ENCODE measurements around the gene GPC2. TPM values are rescaled to one million over a fixed set of nuclear protein-coding genes. Genes with fewer than 3 reads are reported as not detected.

Gene GPC2
- total RNA-seq, 3 donors from 2014 or later (not counting 1 experiment from before 2014, with no cell fraction given), result 1.9 to 2.4 (median 2.3) TPM

DNA sequence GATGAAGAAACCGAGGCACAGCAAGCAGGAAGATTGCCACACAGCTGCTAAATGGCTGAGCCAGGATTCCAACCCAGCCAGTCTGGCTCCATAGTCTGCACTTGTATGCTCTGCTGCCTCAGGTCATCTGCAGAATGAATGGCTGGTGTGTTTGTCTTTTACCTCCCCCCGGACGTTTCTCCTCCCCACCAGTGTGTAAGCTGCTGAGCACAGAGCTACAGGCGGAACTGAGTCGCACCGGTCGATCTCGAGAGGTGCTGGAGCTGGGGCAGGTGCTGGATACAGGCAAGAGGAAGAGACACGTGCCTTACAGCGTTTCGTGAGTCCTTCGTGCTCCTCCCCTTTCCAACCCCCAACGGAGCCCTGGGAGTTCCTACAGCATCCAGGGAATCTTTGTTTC, 55.1 kb downstream of the GPC2 start:
- WGBS (ENCODE audit: insufficient coverage), result 95% methylated on average over 12 of the region's 13 CpGs
- Mint-ChIP-seq H3K36me3 (no peaks in the 10 kb centered on the region), H3K27me3 (ENCODE audit: low read depth in 2 of 2) (no peaks in the 10 kb centered on the region), H3K4me1 (peaks cover 44 to 49% of the 10 kb centered on the region in 2 donors), H3K4me3 (no peak overlapping the region), H3K9me3 (no peaks in the 10 kb centered on the region), H3K27ac (no peak overlapping the region)
- no peaks in the 10 kb centered on the region for H3K27me3 ChIP-seq (ENCODE audit: control insufficient read depth, insufficient read depth, low read length)
- H3K36me3 ChIP-seq (ENCODE audit: control insufficient read depth, insufficient read depth, low read length), result no peaks in the 10 kb centered on the region
- no peak for ATAC-seq
- H3K27ac ChIP-seq (ENCODE audit: low read length), result no peak overlapping the region
- peaks cover 43% of the 10 kb centered on the region for H3K4me1 ChIP-seq (ENCODE audit: control insufficient read depth, insufficient read depth, low read length)
- H3K4me3 ChIP-seq (ENCODE audit: low read length), result no peak overlapping the region
- intact Hi-C loops (cut with micrococcal nuclease), result no loop called here
- DNase-seq, result no peak
- no peaks in the 10 kb centered on the region for H3K9me3 ChIP-seq (ENCODE audit: control insufficient read depth, insufficient read depth, low read length)
- TF ChIP-seq, protein P1, sequence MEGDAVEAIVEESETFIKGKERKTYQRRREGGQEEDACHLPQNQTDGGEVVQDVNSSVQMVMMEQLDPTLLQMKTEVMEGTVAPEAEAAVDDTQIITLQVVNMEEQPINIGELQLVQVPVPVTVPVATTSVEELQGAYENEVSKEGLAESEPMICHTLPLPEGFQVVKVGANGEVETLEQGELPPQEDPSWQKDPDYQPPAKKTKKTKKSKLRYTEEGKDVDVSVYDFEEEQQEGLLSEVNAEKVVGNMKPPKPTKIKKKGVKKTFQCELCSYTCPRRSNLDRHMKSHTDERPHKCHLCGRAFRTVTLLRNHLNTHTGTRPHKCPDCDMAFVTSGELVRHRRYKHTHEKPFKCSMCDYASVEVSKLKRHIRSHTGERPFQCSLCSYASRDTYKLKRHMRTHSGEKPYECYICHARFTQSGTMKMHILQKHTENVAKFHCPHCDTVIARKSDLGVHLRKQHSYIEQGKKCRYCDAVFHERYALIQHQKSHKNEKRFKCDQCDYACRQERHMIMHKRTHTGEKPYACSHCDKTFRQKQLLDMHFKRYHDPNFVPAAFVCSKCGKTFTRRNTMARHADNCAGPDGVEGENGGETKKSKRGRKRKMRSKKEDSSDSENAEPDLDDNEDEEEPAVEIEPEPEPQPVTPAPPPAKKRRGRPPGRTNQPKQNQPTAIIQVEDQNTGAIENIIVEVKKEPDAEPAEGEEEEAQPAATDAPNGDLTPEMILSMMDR (IDR thresholded peaks at IDR 0.05), result no peak

DNA sequence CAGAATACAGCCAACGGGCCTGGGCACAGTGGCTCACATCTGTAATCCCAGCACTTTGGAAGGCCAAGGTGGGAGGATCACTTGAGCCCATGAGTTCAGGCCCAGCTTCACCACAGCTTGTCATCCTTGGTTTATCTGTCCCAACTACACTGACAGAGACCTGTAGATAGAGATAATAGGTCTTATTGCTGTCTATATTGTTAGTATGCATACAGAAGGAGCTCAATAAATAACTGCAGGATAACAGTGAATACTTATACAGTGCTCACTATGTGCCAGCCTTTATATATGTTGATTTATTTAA, 56.5 kb downstream of the GPC2 start:
- Mint-ChIP-seq H3K36me3 (no peaks in the 10 kb centered on the region), H3K4me1 (peaks cover 35 to 36% of the 10 kb centered on the region in 2 donors), H3K9me3 (no peaks in the 10 kb centered on the region), H3K27ac (peak overlapping the region; percentile 98), H3K4me3 (peak overlapping the region; percentile 97), H3K27me3 (ENCODE audit: low read depth in 2 of 2) (no peaks in the 10 kb centered on the region)
- intact Hi-C loops (cut with micrococcal nuclease), result no loop called here
- no peaks in the 10 kb centered on the region for H3K9me3 ChIP-seq (ENCODE audit: control insufficient read depth, insufficient read depth, low read length)
- no peaks in the 10 kb centered on the region for H3K27me3 ChIP-seq (ENCODE audit: control insufficient read depth, insufficient read depth, low read length)
- H3K4me1 ChIP-seq (ENCODE audit: control insufficient read depth, insufficient read depth, low read length), result peaks cover 33% of the 10 kb centered on the region
- WGBS (ENCODE audit: insufficient coverage), result 62% methylated on average over 1 of the region's 1 CpG
- TF ChIP-seq, protein P1 (IDR thresholded peaks at IDR 0.05), result no peak
- H3K36me3 ChIP-seq (ENCODE audit: control insufficient read depth, insufficient read depth, low read length), result no peaks in the 10 kb centered on the region
- no peak overlapping the region for H3K4me3 ChIP-seq (ENCODE audit: low read length)
- DNase-seq (no peak), ATAC-seq (no peak)
- no peak overlapping the region for H3K27ac ChIP-seq (ENCODE audit: low read length)

DNA sequence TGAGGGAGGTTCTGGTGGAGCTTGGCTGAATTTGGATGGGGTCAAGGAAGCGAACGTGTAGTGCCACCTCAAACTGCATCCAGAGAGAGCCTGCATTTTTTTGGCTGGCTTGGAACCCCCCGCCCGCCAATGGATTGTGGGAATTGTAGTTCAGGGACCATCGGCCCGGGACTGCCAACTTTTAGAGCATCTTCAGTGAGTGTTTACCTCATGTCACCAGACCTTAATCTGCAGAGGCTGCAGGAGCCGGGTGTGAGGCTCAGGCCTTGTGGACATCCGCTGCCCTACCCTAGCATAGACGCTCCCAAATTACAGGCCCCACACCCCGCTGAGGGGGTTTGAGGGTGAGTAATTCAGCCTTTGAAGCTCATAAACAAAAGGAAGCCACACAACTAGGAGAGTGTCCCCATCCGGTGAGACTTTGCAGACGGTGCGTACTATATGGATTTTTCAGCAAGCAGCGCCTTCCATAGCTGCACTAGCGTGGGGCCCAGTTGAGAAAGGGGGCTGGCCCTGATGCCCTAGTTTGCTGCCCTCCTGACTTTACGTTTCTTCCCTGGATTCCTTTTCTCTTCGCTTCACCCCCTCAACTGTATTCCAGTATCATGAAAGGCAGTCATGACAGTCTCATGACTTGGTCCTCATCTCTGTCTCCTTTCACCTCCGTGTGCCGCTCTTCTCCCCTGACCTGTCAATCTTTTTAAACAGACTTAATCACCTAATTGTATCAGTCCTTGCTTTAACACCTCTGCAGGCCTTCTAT, 57.0 kb downstream of the GPC2 start:
- Mint-ChIP-seq H3K36me3 (no peaks in the 10 kb centered on the region), H3K9me3 (no peaks in the 10 kb centered on the region), H3K27ac (peak overlapping the region; percentile 98), H3K27me3 (ENCODE audit: low read depth in 2 of 2) (no peaks in the 10 kb centered on the region), H3K4me3 (peak overlapping the region; percentile 97), H3K4me1 (peaks cover 30 to 34% of the 10 kb centered on the region in 2 donors)
- intact Hi-C loops (cut with micrococcal nuclease), result loop anchor here (1.0 to 5.0 kb wide), 3 partner anchors 7 to 38 kb away; partner anchors contain the start of genes AP4M1, MCM7 and ZNF3
- Histone ChIP-seq H3K27ac (ENCODE audit: low read length) (peak overlapping the region; percentile 89), H3K4me3 (ENCODE audit: low read length) (peak overlapping the region; percentile 73), H3K27me3 (ENCODE audit: control insufficient read depth, insufficient read depth, low read length) (no peaks in the 10 kb centered on the region), H3K36me3 (ENCODE audit: control insufficient read depth, insufficient read depth, low read length) (no peaks in the 10 kb centered on the region), H3K9me3 (ENCODE audit: control insufficient read depth, insufficient read depth, low read length) (no peaks in the 10 kb centered on the region), H3K4me1 (ENCODE audit: control insufficient read depth, insufficient read depth, low read length) (peaks cover 28% of the 10 kb centered on the region)
- 30% methylated on average over 19 of the region's 19 CpGs for WGBS (ENCODE audit: insufficient coverage)
- DNase-seq (peak in 1 of 2 donors; percentile 83), ATAC-seq (peak; percentile 38 to 54 (median 41))
- TF ChIP-seq, protein P1 (IDR thresholded peaks at IDR 0.05), result no peak

Other genes starting within 250 kb of the GPC2 start
- gene GJC3, start 247.8 kb downstream of the GPC2 start, total RNA-seq, result not detected
- gene AZGP1, start 201.3 kb downstream of the GPC2 start, total RNA-seq, result not detected
- gene ZKSCAN1, start 161.8 kb downstream of the GPC2 start, total RNA-seq, result 10 to 100 TPM; 57.6 to 62.5 (median 60.8) TPM
- 1 to 10 TPM; 6.2 to 8.9 (median 7.2) TPM for gene ZSCAN21, start 127.6 kb downstream of the GPC2 start, total RNA-seq
- gene ZNF3, start 95.7 kb downstream of the GPC2 start, total RNA-seq, result 10 to 100 TPM; 37.8 to 51.6 (median 49.0) TPM
- gene COPS6, start 88.4 kb downstream of the GPC2 start, total RNA-seq, result 10 to 100 TPM; 79.0 to 94.6 (median 84.4) TPM
- 100 to 1,000 TPM; 112 to 214 (median 137) TPM for gene MCM7, start 76.0 kb downstream of the GPC2 start, total RNA-seq
- 10 to 100 TPM in 2 of 3 donors, 1 to 10 TPM in 1; 8.4 to 12.8 (median 12.7) TPM for gene AP4M1, start 75.7 kb downstream of the GPC2 start, total RNA-seq
- 10 to 100 TPM; 42.2 to 56.8 (median 47.9) TPM for gene TAF6, start 58.0 kb downstream of the GPC2 start, total RNA-seq
- gene CNPY4, start 57.7 kb downstream of the GPC2 start, total RNA-seq, result 10 to 100 TPM; 19.1 to 25.8 (median 23.9) TPM
- 1 to 10 TPM; 2.8 to 4.3 (median 4.1) TPM for gene MBLAC1, start 50.4 kb downstream of the GPC2 start, total RNA-seq
- 100 to 1,000 TPM; 148 to 161 (median 156) TPM for gene LAMTOR4, start 28.5 kb downstream of the GPC2 start, total RNA-seq
- gene TRAPPC14, start 18.7 kb downstream of the GPC2 start, total RNA-seq, result 10 to 100 TPM; 55.1 to 59.2 (median 56.5) TPM
- gene GAL3ST4, start 8.8 kb downstream of the GPC2 start, total RNA-seq, result under 1 TPM; 0.78 to 0.95 (median 0.78) TPM
- gene STAG3, start 537 bp upstream of the GPC2 start, total RNA-seq, result 1 to 10 TPM; 5.0 to 5.6 (median 5.5) TPM
- 10 to 100 TPM; 45.6 to 84.1 (median 52.9) TPM for gene PVRIG, start 42.6 kb upstream of the GPC2 start, total RNA-seq
- gene SPDYE3, start 130.3 kb upstream of the GPC2 start, total RNA-seq, result not detected
- 100 to 1,000 TPM; 143 to 206 (median 157) TPM for gene PILRB, start 180.7 kb upstream of the GPC2 start, total RNA-seq
- 10 to 100 TPM; 18.8 to 38.8 (median 29.4) TPM for gene PILRA, start 196.1 kb upstream of the GPC2 start, total RNA-seq